ENCODE data around the gene ZBBX.
A peak's percentile ranks its signal among the peaks of the same experiment; 100 is the strongest.

DNA sequence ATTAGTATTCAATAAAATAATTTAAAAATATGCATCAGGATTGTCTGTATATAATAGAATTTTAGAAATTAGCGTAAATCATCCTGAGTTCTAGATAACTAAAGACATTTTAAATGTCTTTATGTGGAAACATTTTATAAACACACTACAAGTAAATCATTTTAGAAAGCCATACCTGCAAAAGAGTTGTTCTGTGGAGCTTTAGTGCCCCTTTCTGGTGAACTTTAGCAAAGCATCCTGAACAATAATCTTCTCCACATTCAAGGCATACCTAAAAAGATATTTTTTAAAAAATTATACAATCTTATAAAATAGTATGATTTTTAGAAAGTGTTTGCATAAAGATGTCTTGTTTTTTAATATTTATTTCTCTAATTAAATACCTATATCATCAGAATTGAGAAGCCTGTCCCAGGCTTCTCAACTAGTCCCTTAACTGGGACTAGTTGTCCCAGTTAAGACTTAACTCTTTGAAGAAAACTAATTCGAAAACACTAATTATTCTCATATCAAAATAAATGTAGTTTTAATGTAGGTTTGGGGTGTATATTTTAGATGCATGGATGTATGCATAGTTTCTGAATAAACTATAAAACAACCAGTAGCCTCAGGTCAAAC is 29.7 kb downstream of the ZBBX start:
- TF ChIP-seq, protein P1, sequence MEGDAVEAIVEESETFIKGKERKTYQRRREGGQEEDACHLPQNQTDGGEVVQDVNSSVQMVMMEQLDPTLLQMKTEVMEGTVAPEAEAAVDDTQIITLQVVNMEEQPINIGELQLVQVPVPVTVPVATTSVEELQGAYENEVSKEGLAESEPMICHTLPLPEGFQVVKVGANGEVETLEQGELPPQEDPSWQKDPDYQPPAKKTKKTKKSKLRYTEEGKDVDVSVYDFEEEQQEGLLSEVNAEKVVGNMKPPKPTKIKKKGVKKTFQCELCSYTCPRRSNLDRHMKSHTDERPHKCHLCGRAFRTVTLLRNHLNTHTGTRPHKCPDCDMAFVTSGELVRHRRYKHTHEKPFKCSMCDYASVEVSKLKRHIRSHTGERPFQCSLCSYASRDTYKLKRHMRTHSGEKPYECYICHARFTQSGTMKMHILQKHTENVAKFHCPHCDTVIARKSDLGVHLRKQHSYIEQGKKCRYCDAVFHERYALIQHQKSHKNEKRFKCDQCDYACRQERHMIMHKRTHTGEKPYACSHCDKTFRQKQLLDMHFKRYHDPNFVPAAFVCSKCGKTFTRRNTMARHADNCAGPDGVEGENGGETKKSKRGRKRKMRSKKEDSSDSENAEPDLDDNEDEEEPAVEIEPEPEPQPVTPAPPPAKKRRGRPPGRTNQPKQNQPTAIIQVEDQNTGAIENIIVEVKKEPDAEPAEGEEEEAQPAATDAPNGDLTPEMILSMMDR (IDR thresholded peaks at IDR 0.05): peak; percentile 14 to 42 (median 23)
- no peak for TF ChIP-seq POLR2A (IDR thresholded peaks at IDR 0.05)
